Measurements from ENCODE around the gene NANOS3. TPM values are rescaled to one million over a fixed set of nuclear protein-coding genes. Genes with fewer than 3 reads are reported as not detected.

The NANOS3 gene
- total and polyA plus RNA-seq, 2 of the 13 experiments (the other 11 are each of a cell fraction or from before 2014, with no cell fraction given): 0.21 TPM; not detected in 1

- no peak for TF ChIP-seq PRDM10 (CRISPR knock-in tag; IDR thresholded peaks at IDR 0.05; ENCODE audit: low read depth)
- TF ChIP-seq TBP (CRISPR knock-in tag; IDR thresholded peaks at IDR 0.05): no peak
- TF ChIP-seq ZBTB37 (CRISPR knock-in tag; IDR thresholded peaks at IDR 0.05): no peak
- TF ChIP-seq ZNF354B (CRISPR knock-in tag; IDR thresholded peaks at IDR 0.05): no peak
- TF ChIP-seq, protein P1, sequence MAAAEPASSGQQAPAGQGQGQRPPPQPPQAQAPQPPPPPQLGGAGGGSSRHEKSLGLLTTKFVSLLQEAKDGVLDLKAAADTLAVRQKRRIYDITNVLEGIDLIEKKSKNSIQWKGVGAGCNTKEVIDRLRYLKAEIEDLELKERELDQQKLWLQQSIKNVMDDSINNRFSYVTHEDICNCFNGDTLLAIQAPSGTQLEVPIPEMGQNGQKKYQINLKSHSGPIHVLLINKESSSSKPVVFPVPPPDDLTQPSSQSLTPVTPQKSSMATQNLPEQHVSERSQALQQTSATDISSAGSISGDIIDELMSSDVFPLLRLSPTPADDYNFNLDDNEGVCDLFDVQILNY (CRISPR knock-in tag; conservative IDR thresholded peaks at IDR 0.05): peak; percentile 96
- TF ChIP-seq PRMT3 (CRISPR knock-in tag; IDR thresholded peaks at IDR 0.05; ENCODE audit: borderline replicate concordance, low read depth): no peak
- peak; percentile 82; the same call in 1 of the 2 replicates for TF ChIP-seq ZNF280B (CRISPR knock-in tag; IDR thresholded peaks at IDR 0.05; ENCODE audit: borderline replicate concordance)
- TF ChIP-seq, protein P2, sequence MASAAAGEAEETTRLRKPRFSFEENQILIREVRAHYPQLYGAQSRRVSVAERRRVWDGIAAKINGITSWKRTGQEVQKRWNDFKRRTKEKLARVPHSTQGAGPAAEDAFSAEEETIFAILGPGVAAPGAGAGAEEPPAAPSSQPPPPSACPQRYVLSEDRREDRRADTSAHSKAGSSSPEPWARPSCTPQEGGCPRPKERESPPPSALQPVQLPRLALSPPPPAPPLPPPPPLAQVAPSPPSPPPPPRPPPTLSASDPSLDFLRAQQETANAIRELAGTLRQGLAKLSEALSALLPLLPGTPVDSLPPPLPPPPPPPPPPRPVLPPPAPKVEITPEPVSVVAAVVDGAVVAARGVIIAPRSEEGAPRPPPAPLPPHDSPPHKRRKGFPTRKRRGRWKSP (CRISPR knock-in tag; IDR thresholded peaks at IDR 0.05): peak; percentile 90; the same call in 1 of the 2 replicates
- TF ChIP-seq KLF13 (CRISPR knock-in tag; IDR thresholded peaks at IDR 0.05): 0 out of 2 replicates have a peak, but pooled peaks have one; percentile 22
- TF ChIP-seq, protein P3, sequence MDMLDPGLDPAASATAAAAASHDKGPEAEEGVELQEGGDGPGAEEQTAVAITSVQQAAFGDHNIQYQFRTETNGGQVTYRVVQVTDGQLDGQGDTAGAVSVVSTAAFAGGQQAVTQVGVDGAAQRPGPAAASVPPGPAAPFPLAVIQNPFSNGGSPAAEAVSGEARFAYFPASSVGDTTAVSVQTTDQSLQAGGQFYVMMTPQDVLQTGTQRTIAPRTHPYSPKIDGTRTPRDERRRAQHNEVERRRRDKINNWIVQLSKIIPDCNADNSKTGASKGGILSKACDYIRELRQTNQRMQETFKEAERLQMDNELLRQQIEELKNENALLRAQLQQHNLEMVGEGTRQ (IDR thresholded peaks at IDR 0.05; ENCODE audit: low read depth, low read length): no peak
- TF ChIP-seq, protein P3 (CRISPR knock-in tag; IDR thresholded peaks at IDR 0.05; ENCODE audit: borderline replicate concordance): no peak; the same call in 1 of the 2 replicates
- no peak for TF ChIP-seq NONO (IDR thresholded peaks at IDR 0.05)
- TF ChIP-seq NONO (CRISPR knock-in tag; conservative IDR thresholded peaks at IDR 0.05): peak; percentile 88
- TF ChIP-seq ZNF816 (CRISPR knock-in tag; IDR thresholded peaks at IDR 0.05; ENCODE audit: borderline replicate concordance): no peak
- no peak; the same call in 1 of the 2 replicates for TF ChIP-seq ZZZ3 (CRISPR knock-in tag; IDR thresholded peaks at IDR 0.05; ENCODE audit: borderline replicate concordance)
These were observed 28.9 kb downstream of the NANOS3 start, which contains the start of the genes BRME1 and CC2D1A (continued) for GRCh38 chr19:13905634-13906520.

Measured in HepG2 (cell line).